Measurements from ENCODE around the gene DCUN1D4. TPM values are rescaled to one million over a fixed set of nuclear protein-coding genes. Genes with fewer than 3 reads are reported as not detected.

Gene DCUN1D4
- polyA plus RNA-seq, 1 of the 3 experiments (the other 2 are of a cell fraction) = 42.9 TPM

DNA sequence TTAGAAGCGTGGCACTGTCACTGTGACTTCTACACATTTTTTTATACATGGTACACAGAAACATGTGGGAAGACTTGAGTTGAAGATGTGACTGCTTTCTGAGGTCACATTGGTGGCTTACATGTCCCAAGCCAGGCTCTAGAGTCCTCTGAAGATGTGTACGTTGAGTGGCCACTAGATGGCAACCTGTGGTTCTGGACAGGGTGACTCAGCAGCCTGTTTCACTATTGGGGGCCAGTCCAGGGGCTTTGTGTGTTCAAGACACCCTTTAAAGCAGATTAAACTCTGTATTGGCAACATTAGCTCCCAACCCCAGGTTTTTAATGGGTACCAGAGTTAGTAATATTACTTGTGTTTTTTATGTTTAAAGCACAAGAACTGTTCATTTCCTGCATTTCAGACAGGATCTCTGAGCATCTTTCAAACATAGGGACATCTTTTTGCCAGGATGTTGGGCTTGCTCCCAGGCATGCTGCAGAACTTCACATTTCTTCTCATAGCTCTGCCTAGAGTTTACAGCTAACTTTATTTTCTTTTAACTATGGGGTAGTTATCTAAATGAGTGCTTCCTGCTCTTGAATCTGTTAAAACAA lies 53.0 kb downstream of the DCUN1D4 start:
- DNase-seq = peak; percentile 64
- Histone ChIP-seq H3F3A (replicated peaks; ENCODE audit: insufficient read depth) (peaks cover 14% of the 10 kb centered on the region), H2AFZ (ENCODE audit: low read depth) (no peak overlapping the region), H4K20me1 (ENCODE audit: insufficient read depth) (no peaks in the 10 kb centered on the region), H3K9me2 (no peaks in the 10 kb centered on the region), H3K79me2 (ENCODE audit: insufficient read depth) (no peaks in the 10 kb centered on the region), H3K27me3 (ENCODE audit: insufficient read depth) (no peaks in the 10 kb centered on the region), H3K9me3 (no peaks in the 10 kb centered on the region), H3K36me3 (replicated peaks in 1 of 2; ENCODE audit: control insufficient read depth in 1 of 2, insufficient read depth in 2 of 2, low read length in 1 of 2) (peaks cover 47 to 54% of the 10 kb centered on the region in 2 experiments), H3K9ac (no peak overlapping the region), H3K4me3 (ENCODE audit: low read depth in 2 of 2, low read length in 1 of 2) (no peak overlapping the region), H3K27ac (ENCODE audit: low read depth in 2 of 2, low read length in 1 of 2) (peak overlapping the region in 1 of 2 experiments; percentile 71; a peak in 2 of 4 replicates), H3K4me2 (no peak overlapping the region), H3K4me1 (ENCODE audit: control insufficient read depth in 1 of 2, insufficient read depth in 2 of 2, low read depth in 1 of 2, low read length in 1 of 2) (peaks cover 0 to 5% of the 10 kb centered on the region in 2 experiments; a peak in 2 of 4 replicates)
- POLR2A ChIA-PET = no interaction called here
- 18% methylated on average over 2 of the region's 2 CpGs for WGBS (ENCODE audit: low lambda C conversion rate)
- TF ChIP-seq RCOR1 (IDR thresholded peaks at IDR 0.05; ENCODE audit: low read length) = no peak
- TF ChIP-seq, protein P1, sequence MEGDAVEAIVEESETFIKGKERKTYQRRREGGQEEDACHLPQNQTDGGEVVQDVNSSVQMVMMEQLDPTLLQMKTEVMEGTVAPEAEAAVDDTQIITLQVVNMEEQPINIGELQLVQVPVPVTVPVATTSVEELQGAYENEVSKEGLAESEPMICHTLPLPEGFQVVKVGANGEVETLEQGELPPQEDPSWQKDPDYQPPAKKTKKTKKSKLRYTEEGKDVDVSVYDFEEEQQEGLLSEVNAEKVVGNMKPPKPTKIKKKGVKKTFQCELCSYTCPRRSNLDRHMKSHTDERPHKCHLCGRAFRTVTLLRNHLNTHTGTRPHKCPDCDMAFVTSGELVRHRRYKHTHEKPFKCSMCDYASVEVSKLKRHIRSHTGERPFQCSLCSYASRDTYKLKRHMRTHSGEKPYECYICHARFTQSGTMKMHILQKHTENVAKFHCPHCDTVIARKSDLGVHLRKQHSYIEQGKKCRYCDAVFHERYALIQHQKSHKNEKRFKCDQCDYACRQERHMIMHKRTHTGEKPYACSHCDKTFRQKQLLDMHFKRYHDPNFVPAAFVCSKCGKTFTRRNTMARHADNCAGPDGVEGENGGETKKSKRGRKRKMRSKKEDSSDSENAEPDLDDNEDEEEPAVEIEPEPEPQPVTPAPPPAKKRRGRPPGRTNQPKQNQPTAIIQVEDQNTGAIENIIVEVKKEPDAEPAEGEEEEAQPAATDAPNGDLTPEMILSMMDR (IDR thresholded peaks at IDR 0.05) = peak; percentile 90
- no peak for TF ChIP-seq USF1 (IDR thresholded peaks at IDR 0.05; ENCODE audit: borderline replicate concordance, low read depth)
- no peak for TF ChIP-seq GATA2 (CRISPR knock-in tag; IDR thresholded peaks at IDR 0.05)
- TF ChIP-seq, protein P2, sequence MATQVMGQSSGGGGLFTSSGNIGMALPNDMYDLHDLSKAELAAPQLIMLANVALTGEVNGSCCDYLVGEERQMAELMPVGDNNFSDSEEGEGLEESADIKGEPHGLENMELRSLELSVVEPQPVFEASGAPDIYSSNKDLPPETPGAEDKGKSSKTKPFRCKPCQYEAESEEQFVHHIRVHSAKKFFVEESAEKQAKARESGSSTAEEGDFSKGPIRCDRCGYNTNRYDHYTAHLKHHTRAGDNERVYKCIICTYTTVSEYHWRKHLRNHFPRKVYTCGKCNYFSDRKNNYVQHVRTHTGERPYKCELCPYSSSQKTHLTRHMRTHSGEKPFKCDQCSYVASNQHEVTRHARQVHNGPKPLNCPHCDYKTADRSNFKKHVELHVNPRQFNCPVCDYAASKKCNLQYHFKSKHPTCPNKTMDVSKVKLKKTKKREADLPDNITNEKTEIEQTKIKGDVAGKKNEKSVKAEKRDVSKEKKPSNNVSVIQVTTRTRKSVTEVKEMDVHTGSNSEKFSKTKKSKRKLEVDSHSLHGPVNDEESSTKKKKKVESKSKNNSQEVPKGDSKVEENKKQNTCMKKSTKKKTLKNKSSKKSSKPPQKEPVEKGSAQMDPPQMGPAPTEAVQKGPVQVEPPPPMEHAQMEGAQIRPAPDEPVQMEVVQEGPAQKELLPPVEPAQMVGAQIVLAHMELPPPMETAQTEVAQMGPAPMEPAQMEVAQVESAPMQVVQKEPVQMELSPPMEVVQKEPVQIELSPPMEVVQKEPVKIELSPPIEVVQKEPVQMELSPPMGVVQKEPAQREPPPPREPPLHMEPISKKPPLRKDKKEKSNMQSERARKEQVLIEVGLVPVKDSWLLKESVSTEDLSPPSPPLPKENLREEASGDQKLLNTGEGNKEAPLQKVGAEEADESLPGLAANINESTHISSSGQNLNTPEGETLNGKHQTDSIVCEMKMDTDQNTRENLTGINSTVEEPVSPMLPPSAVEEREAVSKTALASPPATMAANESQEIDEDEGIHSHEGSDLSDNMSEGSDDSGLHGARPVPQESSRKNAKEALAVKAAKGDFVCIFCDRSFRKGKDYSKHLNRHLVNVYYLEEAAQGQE (IDR thresholded peaks at IDR 0.05; ENCODE audit: low read depth, low read length) = no peak
- peak; percentile 49; the same call in 1 of the 2 replicates for TF ChIP-seq FOSL2 (IDR thresholded peaks at IDR 0.05; ENCODE audit: borderline replicate concordance, low read depth)
- no peak for TF ChIP-seq EP300 (IDR thresholded peaks at IDR 0.05; ENCODE audit: borderline replicate concordance in 1 of 2, low read depth in 1 of 2, low read length in 1 of 2)
- peak; percentile 65 for TF ChIP-seq RAD21 (IDR thresholded peaks at IDR 0.05; ENCODE audit: low read length)
- peak; percentile 64 for TF ChIP-seq SMC3 (IDR thresholded peaks at IDR 0.05; ENCODE audit: low read depth, low read length)
- TF ChIP-seq TEAD4 (IDR thresholded peaks at IDR 0.05; ENCODE audit: borderline replicate concordance, insufficient read depth) = no peak
- CTCF ChIA-PET = interaction anchor here (0.7 to 3.5 kb wide), 16 partner anchors 9 to 141 kb away, joined by 3 to 23 read pairs (median 7); no protein-coding TSS in a partner anchor
